ENCODE measurements around the gene CCDC17. TPM values are rescaled to one million over a fixed set of nuclear protein-coding genes. Genes with fewer than 3 reads are reported as not detected.

The CCDC17 gene
- total RNA-seq, result 0.93 TPM

DNA sequence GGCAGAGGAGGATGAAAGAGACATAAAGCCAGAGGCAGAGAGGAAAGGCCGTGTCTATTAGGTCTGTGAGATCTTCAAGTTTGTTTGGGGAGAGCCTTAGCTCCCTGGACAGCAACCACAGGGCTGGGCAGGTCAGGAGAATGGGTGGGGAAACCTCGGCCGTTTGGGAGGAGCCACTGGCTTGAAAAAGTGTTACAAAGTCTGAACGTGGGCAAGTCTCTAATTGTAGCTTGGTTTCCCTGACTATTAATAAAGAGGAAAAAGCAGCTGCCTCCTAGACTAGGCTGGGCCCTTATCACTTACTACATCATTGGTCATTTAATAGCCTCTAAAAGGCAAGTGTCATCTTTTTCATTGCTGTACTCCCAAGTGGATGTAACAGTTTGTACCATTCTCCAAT is at the start of gene CCDC17:
TSS of gene CCDC17 (minus strand) at position 83 of the 400 bp plus-strand sequence. CDS start 145 bp downstream, outside the sequence.

DNA sequence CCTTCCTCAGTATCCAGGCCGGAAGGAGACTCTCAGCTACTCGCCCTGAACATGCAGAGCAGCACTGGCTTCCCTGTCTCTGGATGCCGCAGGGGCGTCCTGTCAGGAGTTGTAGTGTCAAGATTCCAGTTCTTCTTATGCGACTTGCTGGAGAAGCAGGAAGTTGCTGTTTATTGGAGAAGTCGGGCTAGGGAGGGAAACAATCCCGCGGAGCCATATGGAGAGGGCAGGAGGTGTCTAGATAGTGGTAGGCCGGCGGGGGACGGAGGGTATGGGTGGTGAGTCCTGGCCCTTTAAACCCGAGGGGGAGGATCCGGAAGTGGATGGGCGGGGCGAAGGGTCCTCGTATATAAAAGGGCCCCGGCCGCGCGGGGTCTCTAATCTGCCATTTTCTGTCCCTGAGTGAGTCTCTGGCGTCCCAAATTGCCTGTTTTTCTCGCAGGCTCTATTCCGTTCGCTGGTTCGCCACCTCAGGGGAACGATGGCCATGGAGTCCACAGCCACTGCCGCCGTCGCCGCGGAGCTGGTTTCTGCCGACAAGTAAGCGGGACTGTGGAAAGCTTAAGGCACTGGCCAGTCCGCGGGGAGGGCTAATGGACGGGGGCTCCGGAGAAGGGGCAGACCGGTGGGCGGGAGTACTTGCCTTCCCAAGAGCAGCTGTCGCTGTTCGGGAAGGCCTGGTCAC is 40.0 kb downstream of the CCDC17 start, which contains the start of gene NASP:
TSS of gene NASP (plus strand) at position 376 of the 685 bp plus-strand sequence. CDS start at position 482, 106 bp downstream.

Other genes with a start within 250 kb of the CCDC17 start
- gene TESK2, start 132.9 kb downstream of the CCDC17 start, total RNA-seq, result 4.8 TPM
- 0.66 TPM for gene CCDC163, start 124.0 kb downstream of the CCDC17 start, total RNA-seq
- 2.0 TPM for gene MMACHC, start 123.8 kb downstream of the CCDC17 start, total RNA-seq
- gene PRDX1, start 102.2 kb downstream of the CCDC17 start, total RNA-seq, result 174 TPM
- 57.1 TPM for gene AKR1A1, start 73.2 kb downstream of the CCDC17 start, total RNA-seq
- gene NASP, start 40.0 kb downstream of the CCDC17 start, total RNA-seq, result 130 TPM
- 105 TPM for gene GPBP1L1, start 62.5 kb upstream of the CCDC17 start, total RNA-seq
- 16.4 TPM for gene TMEM69, start 64.1 kb upstream of the CCDC17 start, total RNA-seq
- 23.9 TPM for gene IPP, start 126.6 kb upstream of the CCDC17 start, total RNA-seq
- gene MAST2, start 179.6 kb upstream of the CCDC17 start, total RNA-seq, result 39.8 TPM

Measured in camera-type eye (tissue), 1 donor.